A549 (cell line): ENCODE data around the gene COMMD3. TPM values are rescaled to one million over a fixed set of nuclear protein-coding genes. Genes with fewer than 3 reads are reported as not detected.

Experiments
- ATAC-seq, 2 experiments: fragments of 200-7000 bp in 1 of 2; fragments of >200 bp in 1 of 2; cut with Nextera tagmentation in 1 of 2; cut with Tn5 transposase in 1 of 2; 3 replicates each; pipeline versions ENCODE4 v1.8.0 to v1.9.1; 2018 to 2020; ENCODE audit warnings: mild to moderate bottlenecking in 1 of 2, moderate library complexity in 1 of 2
- CTCF ChIA-PET: fragments of 300-600 bp; sonication (Branson Sonifier 250); formaldehyde crosslinking; extraction: SDS; loops from one replicate; lab custom pipeline; 2021; ENCODE audit warnings: antibody characterized with exemption, inconsistent platforms; lab: Yijun Ruan, JAX
- POLR2A ChIA-PET: fragments of 350-600 bp; formaldehyde crosslinking; extraction: SDS; loops from one replicate; lab custom pipeline; 2021; ENCODE audit warnings: antibody characterized with exemption, inconsistent platforms; lab: Yijun Ruan, JAX
- DNase-seq, 2 experiments: peaks; one replicate each; pipeline versions ENCODE4 v3.0.0 to v3.0.0-alpha.2; 2011 to 2016; ENCODE audit warnings: low read depth in 1 of 2, low spot score in 1 of 2
- FAIRE-seq: peaks from 2 replicates; lab custom pipeline; 2011; peaks lifted over from hg19 to GRCh38; lab: Jason Lieb, UNC
- H3K27ac ChIP-seq, 2 experiments: fragments of >200 bp; sonication (Bioruptor Twin); formaldehyde crosslinking; 3 replicates each; pipeline ENCODE4 v1.5.1; 2016 to 2017
- H3K4me1 ChIP-seq: fragments of >200 bp; sonication (Bioruptor Twin); formaldehyde crosslinking; 3 replicates; pipeline ENCODE4 v1.6.1; 2016
- H3K4me2 ChIP-seq: fragments of >200 bp; sonication (Bioruptor Twin); formaldehyde crosslinking; 3 replicates; pipeline ENCODE4 v1.6.1; 2016
- H3K4me3 ChIP-seq: fragments of >200 bp; sonication (Bioruptor Twin); formaldehyde crosslinking; 3 replicates; pipeline ENCODE4 v1.5.1; 2016
- H3K9me3 ChIP-seq: fragments of >200 bp; sonication (Bioruptor Twin); formaldehyde crosslinking; 3 replicates; pipeline ENCODE4 v1.6.1; 2016
- ATOH8 ChIP-seq: fragments of 250-450 bp; sonication (Bioruptor Pico); IDR thresholded peaks from 2 replicates; pipeline ENCODE4 v1.5.0; 2020; ENCODE audit warnings: low read depth, mild to moderate bottlenecking, moderate library complexity
- CHD4 ChIP-seq: fragments of 200-600 bp; sonication (generic); IDR thresholded peaks from 2 replicates; pipeline ENCODE4 v1.6.1; 2016; ENCODE audit warnings: antibody characterized with exemption, mild to moderate bottlenecking, borderline replicate concordance
- E2F6 ChIP-seq: IDR thresholded peaks from 2 replicates; pipeline ENCODE4 v1.6.1; 2012; ENCODE audit warnings: low read depth, borderline replicate concordance
- ELK1 ChIP-seq: fragments of 150-350 bp; IDR thresholded peaks from 2 replicates; pipeline ENCODE4 v1.6.1; 2014; ENCODE audit warnings: low read depth, mild to moderate bottlenecking, low read length
- EP300 ChIP-seq, 2 experiments: fragments of >200 bp; sonication (Bioruptor Twin); formaldehyde crosslinking; IDR thresholded peaks; 2 replicates in 1 of 2; 3 replicates in 1 of 2; pipeline ENCODE4 v1.6.1; 2016 to 2017
- FOXS1 ChIP-seq: fragments of 250-450 bp; sonication (Bioruptor Pico); IDR thresholded peaks from 2 replicates; pipeline ENCODE4 v1.5.0; 2020; ENCODE audit warnings: mild to moderate bottlenecking, moderate library complexity
- GATA3 ChIP-seq: IDR thresholded peaks from 2 replicates; pipeline ENCODE4 v1.6.1; 2012; ENCODE audit warnings: borderline replicate concordance
- HMGXB4 ChIP-seq: fragments of 250-450 bp; sonication (Bioruptor Pico); IDR thresholded peaks from 2 replicates; pipeline ENCODE4 v1.5.0; 2021; ENCODE audit warnings: mild to moderate bottlenecking, moderate library complexity, borderline replicate concordance
- JUN ChIP-seq, 2 experiments: fragments of >200 bp; sonication (Bioruptor Twin); formaldehyde crosslinking; IDR thresholded peaks; 2 replicates in 1 of 2; 3 replicates in 1 of 2; pipeline ENCODE4 v1.6.1; 2016 to 2017
- KDM1A ChIP-seq: fragments of 200-600 bp; sonication (generic); IDR thresholded peaks from 2 replicates; pipeline ENCODE4 v1.6.1; 2016; ENCODE audit warnings: low read depth, mild to moderate bottlenecking
- KDM5A ChIP-seq: fragments of 200-600 bp; sonication (generic); IDR thresholded peaks from 2 replicates; pipeline ENCODE4 v1.6.1; 2016; ENCODE audit warnings: antibody characterized with exemption, mild to moderate bottlenecking
- MAX ChIP-seq: IDR thresholded peaks from 2 replicates; pipeline ENCODE4 v1.6.1; 2012
- MAZ ChIP-seq: fragments of 150-350 bp; IDR thresholded peaks from 2 replicates; pipeline ENCODE4 v1.6.1; 2014; ENCODE audit warnings: antibody characterized with exemption, low read depth, low read length, borderline replicate concordance
- PBX3 ChIP-seq: IDR thresholded peaks from 2 replicates; pipeline ENCODE4 v1.6.1; 2012
- PHF8 ChIP-seq: fragments of 200-600 bp; sonication (generic); IDR thresholded peaks from 2 replicates; pipeline ENCODE4 v1.6.1; 2016; ENCODE audit warnings: low read depth, mild to moderate bottlenecking, antibody characterized with exemption, moderate library complexity, borderline replicate concordance
- POLR2A ChIP-seq: IDR thresholded peaks from 2 replicates; pipeline ENCODE4 v1.6.1; 2012; ENCODE audit warnings: mild to moderate bottlenecking, low read length
- RAD21 ChIP-seq, 2 experiments: fragments of >200 bp in 1 of 2; sonication (Bioruptor Twin) in 1 of 2; formaldehyde crosslinking in 1 of 2; IDR thresholded peaks in 1 of 2; conservative IDR thresholded peaks in 1 of 2; 2 replicates in 1 of 2; 3 replicates in 1 of 2; pipeline ENCODE4 v1.6.1; 2012 to 2018; ENCODE audit warnings: inconsistent platforms in 1 of 2
- RARB ChIP-seq: fragments of 250-450 bp; sonication (Bioruptor Pico); IDR thresholded peaks from 2 replicates; pipeline ENCODE4 v1.8.0; 2021; ENCODE audit warnings: mild to moderate bottlenecking, moderate library complexity
- RFX5 ChIP-seq: fragments of 450-650 bp; IDR thresholded peaks from 2 replicates; pipeline ENCODE4 v1.7.1; 2014; ENCODE audit warnings: antibody characterized with exemption, mild to moderate bottlenecking, moderate library complexity
- SMC3 ChIP-seq: fragments of >200 bp; sonication (Bioruptor Twin); formaldehyde crosslinking; IDR thresholded peaks from 3 replicates; pipeline ENCODE4 v1.6.1; 2018; ENCODE audit warnings: inconsistent platforms
- TFCP2L1 ChIP-seq: fragments of 250-450 bp; sonication (Bioruptor Pico); IDR thresholded peaks from 2 replicates; pipeline ENCODE4 v1.5.0; 2021; ENCODE audit warnings: mild to moderate bottlenecking
- TP53 ChIP-seq: fragments of 250-450 bp; sonication (Bioruptor Pico); IDR thresholded peaks from 2 replicates; pipeline ENCODE4 v1.5.0; 2021; ENCODE audit warnings: mild to moderate bottlenecking, moderate library complexity
- USF2 ChIP-seq: fragments of 450-650 bp; IDR thresholded peaks from 2 replicates; pipeline ENCODE4 v1.6.1; 2014; ENCODE audit warnings: antibody characterized with exemption
- ZFP36 ChIP-seq: fragments of 450-650 bp; IDR thresholded peaks from 2 replicates; pipeline ENCODE4 v1.6.1; 2014; ENCODE audit warnings: borderline replicate concordance; ENCODE audit not compliant: partially characterized antibody
- WGBS: methylation state at CpG from one replicate; pipeline ENCODE4 v1.1.6; 2017; ENCODE audit errors: missing lambda C conversion rate; 5-methylcytosine and 5-hydroxymethylcytosine counted together
- polyA plus RNA-seq, 4 experiments: library from polyadenylated mRNA; depleted of rRNA in 3 of 4; stranded (reverse); fragments of >200 nt; fragmentation: RNase III in 1 of 4; extraction: RNeasy Plus Mini Kit Qiagen cat#74134 plus additional on column Dnase treatment in 1 of 4; gene quantifications; 2 replicates in 3 of 4; 3 replicates in 1 of 4; pipeline ENCODE4 v1.2.3, GENCODE V29; 2011 to 2017

The COMMD3 gene
- polyA plus RNA-seq, 2 of the 4 experiments (the other 2 are of a cell fraction): 42.2 to 70.8 TPM

- no peak for TF ChIP-seq MAX
- TF ChIP-seq E2F6: no peak
- no peak for TF ChIP-seq POLR2A
- TF ChIP-seq, all 56 proteins: peak for 0
Measured at GRCh38 chr10:22268503-22268902, 47.7 kb upstream of the COMMD3 start (continued).

GRCh38 chr10:22271786-22272185 is 44.4 kb upstream of the COMMD3 start:
- Histone ChIP-seq H3K4me1 (no peaks in the 10 kb centered on the region), H3K4me3 (no peak overlapping the region), H3K4me2 (no peak overlapping the region), H3K9me3 (no peaks in the 10 kb centered on the region), H3K27ac (no peak overlapping the region)
- FAIRE-seq (no peak), ATAC-seq (peak in 1 of 2 experiments; percentile 19; a peak in 1 of 6 replicates), DNase-seq (no peak)
- WGBS: 76% methylated on average over 6 of the region's 6 CpGs
- ChIA-PET POLR2A (no interaction called here), CTCF (interaction anchor here (0.6 to 1.0 kb wide), 2 partner anchors 13 to 15 kb away, joined by 3 read pairs; no protein-coding TSS in a partner anchor)
- TF ChIP-seq E2F6 (no peak), SMC3 (no peak), TFCP2L1 (no peak)

GRCh38 chr10:22278441-22278782 is 37.8 kb upstream of the COMMD3 start:
- Histone ChIP-seq H3K9me3 (no peaks in the 10 kb centered on the region), H3K4me2 (no peak overlapping the region), H3K4me1 (no peaks in the 10 kb centered on the region), H3K27ac (no peak overlapping the region), H3K4me3 (no peak overlapping the region)
- ChIA-PET CTCF (interaction anchor here (1.0 kb wide), 1 partner anchor 13 kb away, joined by 3 read pairs; no protein-coding TSS in a partner anchor), POLR2A (no interaction called here)
- no peak for DNase-seq
- FAIRE-seq: no peak
- TF ChIP-seq HMGXB4: no peak
- TF ChIP-seq ELK1: no peak
- TF ChIP-seq ZFP36: no peak
- TF ChIP-seq USF2: no peak
- TF ChIP-seq KDM1A: no peak
- no peak for TF ChIP-seq EP300 (IDR thresholded peaks at IDR 0.05)
- no peak for TF ChIP-seq RAD21 (conservative IDR thresholded peaks at IDR 0.05 in 1 of 2, IDR thresholded peaks at IDR 0.05 in 1 of 2)
- TF ChIP-seq RARB (CRISPR knock-in tag): no peak
- no peak for TF ChIP-seq JUN (IDR thresholded peaks at IDR 0.05)
- no peak for TF ChIP-seq RFX5
- TF ChIP-seq KDM5A: no peak
- TF ChIP-seq FOXS1 (CRISPR knock-in tag): no peak
- no peak for TF ChIP-seq GATA3
- TF ChIP-seq ATOH8 (CRISPR knock-in tag): no peak
- no peak for TF ChIP-seq TP53 (CRISPR knock-in tag)
- no peak for TF ChIP-seq MAZ
- no peak for TF ChIP-seq PBX3
- TF ChIP-seq PHF8: no peak
- TF ChIP-seq CHD4: no peak
- 98% methylated on average over 4 of the region's 4 CpGs for WGBS
- no peak for ATAC-seq
